Measurements from ENCODE around the gene OSBPL6. TPM values are rescaled to one million over a fixed set of nuclear protein-coding genes. Genes with fewer than 3 reads are reported as not detected.
"Not testable (repeated sequence)": the region's sequence is repeated elsewhere in the genome, so short reads cannot be mapped to it uniquely, and the experiment has no call there.

The OSBPL6 gene
- polyA plus RNA-seq, 1 donor (not counting 4 experiments of a cell fraction or from before 2014, with no cell fraction given): 11.6 TPM

DNA sequence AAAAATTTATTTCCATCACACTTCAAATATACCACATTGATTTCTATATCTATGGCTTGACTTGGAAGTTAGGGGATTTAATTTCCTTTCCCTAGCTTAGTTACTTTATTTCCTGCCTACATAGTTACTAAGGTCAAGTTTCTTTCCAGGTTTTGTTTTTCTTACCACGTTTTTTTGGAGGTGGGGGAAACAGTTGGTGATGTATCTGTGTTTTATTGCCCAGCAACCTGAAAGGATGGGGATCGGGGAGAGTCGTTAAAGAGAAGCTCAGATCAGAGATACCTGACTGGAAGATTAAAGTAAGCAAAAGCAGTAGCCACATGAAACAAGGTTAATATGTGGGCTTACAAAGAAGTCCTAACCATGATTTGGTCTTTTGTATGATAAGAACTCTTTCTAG is 127.8 kb downstream of the OSBPL6 start:
- H3K4me3 ChIP-seq (ENCODE audit: control insufficient read depth in 2 of 3, extremely low read depth in 1 of 3, insufficient read depth in 2 of 3, low read depth in 1 of 3, low read length in 3 of 3): no peak overlapping the region
- H3K9me3 ChIP-seq (ENCODE audit: control insufficient read depth, low read depth, low read length): no peaks in the 10 kb centered on the region
- no peak overlapping the region for H2AFZ ChIP-seq (ENCODE audit: control insufficient read depth, low read length)
- dilution Hi-C loops (cut with MboI; ENCODE audit: extremely low pct_ligation_motif_present, low sequenced_read_pairs): no loop called here
- no peak overlapping the region for H3K9ac ChIP-seq (ENCODE audit: control insufficient read depth, extremely low read depth, insufficient read depth, low read length)
- DNase-seq (ENCODE audit: low read depth, low spot score) (no peak), FAIRE-seq (peak; percentile 41)
- H3K27me3 ChIP-seq (ENCODE audit: control insufficient read depth, extremely low read depth, insufficient read depth, low read length): no peaks in the 10 kb centered on the region
- no peaks in the 10 kb centered on the region for H4K20me1 ChIP-seq (ENCODE audit: control insufficient read depth, extremely low read depth, insufficient read depth, low read length)
- no peak overlapping the region for H3K4me2 ChIP-seq (ENCODE audit: control insufficient read depth, extremely low read depth, insufficient read depth, low read depth, low read length)
- no peaks in the 10 kb centered on the region for H3K36me3 ChIP-seq (ENCODE audit: control insufficient read depth in 2 of 2, extremely low read depth in 1 of 2, insufficient read depth in 2 of 2, low read length in 2 of 2)
- no peaks in the 10 kb centered on the region for H3K4me1 ChIP-seq (ENCODE audit: control insufficient read depth, extremely low read depth, insufficient read depth, low read length)
- TF ChIP-seq EZH2 (IDR thresholded peaks at IDR 0.05; ENCODE audit: low read length): no peak
- TF ChIP-seq, protein P1, sequence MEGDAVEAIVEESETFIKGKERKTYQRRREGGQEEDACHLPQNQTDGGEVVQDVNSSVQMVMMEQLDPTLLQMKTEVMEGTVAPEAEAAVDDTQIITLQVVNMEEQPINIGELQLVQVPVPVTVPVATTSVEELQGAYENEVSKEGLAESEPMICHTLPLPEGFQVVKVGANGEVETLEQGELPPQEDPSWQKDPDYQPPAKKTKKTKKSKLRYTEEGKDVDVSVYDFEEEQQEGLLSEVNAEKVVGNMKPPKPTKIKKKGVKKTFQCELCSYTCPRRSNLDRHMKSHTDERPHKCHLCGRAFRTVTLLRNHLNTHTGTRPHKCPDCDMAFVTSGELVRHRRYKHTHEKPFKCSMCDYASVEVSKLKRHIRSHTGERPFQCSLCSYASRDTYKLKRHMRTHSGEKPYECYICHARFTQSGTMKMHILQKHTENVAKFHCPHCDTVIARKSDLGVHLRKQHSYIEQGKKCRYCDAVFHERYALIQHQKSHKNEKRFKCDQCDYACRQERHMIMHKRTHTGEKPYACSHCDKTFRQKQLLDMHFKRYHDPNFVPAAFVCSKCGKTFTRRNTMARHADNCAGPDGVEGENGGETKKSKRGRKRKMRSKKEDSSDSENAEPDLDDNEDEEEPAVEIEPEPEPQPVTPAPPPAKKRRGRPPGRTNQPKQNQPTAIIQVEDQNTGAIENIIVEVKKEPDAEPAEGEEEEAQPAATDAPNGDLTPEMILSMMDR (optimal IDR thresholded peaks at IDR 0.05 in 1 of 3, IDR thresholded peaks at IDR 0.05 in 1 of 3, conservative IDR thresholded peaks at IDR 0.05 in 1 of 3; ENCODE audit: extremely low read depth in 1 of 3, insufficient read depth in 2 of 3, low read length in 3 of 3): no peak
- no peaks in the 10 kb centered on the region for H3K79me2 ChIP-seq (ENCODE audit: control insufficient read depth, insufficient read depth, low read length)
- H3K9me1 ChIP-seq (ENCODE audit: control insufficient read depth, extremely low read depth, insufficient read depth, low read length): no peaks in the 10 kb centered on the region
- H3K27ac ChIP-seq (ENCODE audit: control insufficient read depth, insufficient read depth, low read length): no peak overlapping the region

DNA sequence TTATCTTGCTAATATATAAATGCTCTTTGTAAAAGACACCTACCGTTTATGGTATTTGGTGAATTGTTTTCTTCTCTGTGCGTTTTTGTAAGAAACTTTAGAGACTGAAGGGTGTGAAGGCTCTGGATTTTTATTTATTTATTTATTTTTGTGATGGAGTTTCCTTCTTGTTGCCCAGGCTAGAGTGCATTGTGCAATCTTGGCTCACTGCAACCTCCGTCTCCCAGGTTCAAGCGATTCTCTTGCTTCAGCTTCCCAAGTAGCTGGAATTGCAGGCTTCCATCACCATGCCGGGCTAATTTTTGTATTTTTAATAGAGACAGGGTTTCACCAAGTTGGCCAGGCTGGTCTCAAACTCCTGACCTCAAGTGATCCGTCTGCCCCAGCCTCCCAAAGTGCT is 129.0 kb downstream of the OSBPL6 start:
- H3K36me3 ChIP-seq (ENCODE audit: control insufficient read depth in 2 of 2, extremely low read depth in 1 of 2, insufficient read depth in 2 of 2, low read length in 2 of 2); H3K79me2 ChIP-seq (ENCODE audit: control insufficient read depth, insufficient read depth, low read length); H3K27ac ChIP-seq (ENCODE audit: control insufficient read depth, insufficient read depth, low read length); H3K9ac ChIP-seq (ENCODE audit: control insufficient read depth, extremely low read depth, insufficient read depth, low read length); FAIRE-seq; dilution Hi-C loops (cut with MboI; ENCODE audit: extremely low pct_ligation_motif_present, low sequenced_read_pairs); DNase-seq (ENCODE audit: low read depth, low spot score); H3K4me1 ChIP-seq (ENCODE audit: control insufficient read depth, extremely low read depth, insufficient read depth, low read length); H4K20me1 ChIP-seq (ENCODE audit: control insufficient read depth, extremely low read depth, insufficient read depth, low read length); H3K4me2 ChIP-seq (ENCODE audit: control insufficient read depth, extremely low read depth, insufficient read depth, low read depth, low read length); H2AFZ ChIP-seq (ENCODE audit: control insufficient read depth, low read length); H3K9me1 ChIP-seq (ENCODE audit: control insufficient read depth, extremely low read depth, insufficient read depth, low read length); H3K27me3 ChIP-seq (ENCODE audit: control insufficient read depth, extremely low read depth, insufficient read depth, low read length); H3K9me3 ChIP-seq (ENCODE audit: control insufficient read depth, low read depth, low read length); H3K4me3 ChIP-seq (ENCODE audit: control insufficient read depth in 2 of 3, extremely low read depth in 1 of 3, insufficient read depth in 2 of 3, low read depth in 1 of 3, low read length in 3 of 3): not testable (repeated sequence)

DNA sequence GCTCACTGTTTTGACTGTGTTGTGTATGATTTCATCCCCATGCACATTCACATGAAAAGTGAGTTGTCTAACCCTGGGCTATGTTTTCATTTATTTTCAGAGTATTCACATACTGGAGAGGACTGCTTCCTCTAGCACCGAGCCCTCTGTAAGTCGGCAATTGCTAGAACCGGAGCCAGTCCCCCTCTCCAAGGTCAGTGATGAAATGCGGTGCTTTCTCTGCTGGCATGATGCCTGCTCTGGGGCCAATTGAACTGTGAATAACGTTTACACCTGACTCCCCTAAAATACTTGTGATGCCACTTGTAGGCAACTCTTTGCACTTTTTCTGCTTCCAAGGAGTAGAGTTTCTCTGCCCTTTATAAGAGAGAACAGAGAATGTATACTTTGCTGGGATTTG is 129.8 kb downstream of the OSBPL6 start:
- no peak overlapping the region for H2AFZ ChIP-seq (ENCODE audit: control insufficient read depth, low read length)
- H3K27ac ChIP-seq (ENCODE audit: control insufficient read depth, insufficient read depth, low read length): no peak overlapping the region
- H3K4me3 ChIP-seq (ENCODE audit: control insufficient read depth in 2 of 3, extremely low read depth in 1 of 3, insufficient read depth in 2 of 3, low read depth in 1 of 3, low read length in 3 of 3): no peak overlapping the region
- no peaks in the 10 kb centered on the region for H3K9me1 ChIP-seq (ENCODE audit: control insufficient read depth, extremely low read depth, insufficient read depth, low read length)
- H4K20me1 ChIP-seq (ENCODE audit: control insufficient read depth, extremely low read depth, insufficient read depth, low read length): no peaks in the 10 kb centered on the region
- H3K9ac ChIP-seq (ENCODE audit: control insufficient read depth, extremely low read depth, insufficient read depth, low read length): no peak overlapping the region
- H3K79me2 ChIP-seq (ENCODE audit: control insufficient read depth, insufficient read depth, low read length): no peaks in the 10 kb centered on the region
- dilution Hi-C loops (cut with MboI; ENCODE audit: extremely low pct_ligation_motif_present, low sequenced_read_pairs): no loop called here
- FAIRE-seq (no peak), DNase-seq (ENCODE audit: low read depth, low spot score) (no peak)
- TF ChIP-seq EZH2 (IDR thresholded peaks at IDR 0.05; ENCODE audit: low read length): no peak
- TF ChIP-seq, protein P1 (optimal IDR thresholded peaks at IDR 0.05 in 1 of 3, IDR thresholded peaks at IDR 0.05 in 1 of 3, conservative IDR thresholded peaks at IDR 0.05 in 1 of 3; ENCODE audit: extremely low read depth in 1 of 3, insufficient read depth in 2 of 3, low read length in 3 of 3): no peak
- H3K9me3 ChIP-seq (ENCODE audit: control insufficient read depth, low read depth, low read length): no peaks in the 10 kb centered on the region
- no peaks in the 10 kb centered on the region for H3K27me3 ChIP-seq (ENCODE audit: control insufficient read depth, extremely low read depth, insufficient read depth, low read length)
- no peaks in the 10 kb centered on the region for H3K36me3 ChIP-seq (ENCODE audit: control insufficient read depth in 2 of 2, extremely low read depth in 1 of 2, insufficient read depth in 2 of 2, low read length in 2 of 2)
- H3K4me2 ChIP-seq (ENCODE audit: control insufficient read depth, extremely low read depth, insufficient read depth, low read depth, low read length): no peak overlapping the region
- H3K4me1 ChIP-seq (ENCODE audit: control insufficient read depth, extremely low read depth, insufficient read depth, low read length): no peaks in the 10 kb centered on the region

Data from keratinocyte (primary cell).